A549 (cell line): ENCODE results near the gene DET1.

Experiments used
- EP300 ChIP-seq, 2 experiments: fragments of >200 bp; sonication (Bioruptor Twin); formaldehyde crosslinking; IDR thresholded peaks; 2 replicates in 1 of 2; 3 replicates in 1 of 2; pipeline ENCODE4 v1.6.1; 2016 to 2017
- MYC ChIP-seq: IDR thresholded peaks from 2 replicates; pipeline ENCODE4 v1.6.1; 2012; ENCODE audit warnings: mild to moderate bottlenecking, inconsistent platforms, low read length, improper control_type of control experiment, borderline replicate concordance
- POLR2A ChIP-seq: IDR thresholded peaks from 2 replicates; pipeline ENCODE4 v1.6.1; 2012; ENCODE audit warnings: mild to moderate bottlenecking, low read length
- RAD21 ChIP-seq, 2 experiments: fragments of >200 bp in 1 of 2; sonication (Bioruptor Twin) in 1 of 2; formaldehyde crosslinking in 1 of 2; IDR thresholded peaks in 1 of 2; conservative IDR thresholded peaks in 1 of 2; 2 replicates in 1 of 2; 3 replicates in 1 of 2; pipeline ENCODE4 v1.6.1; 2012 to 2018; ENCODE audit warnings: inconsistent platforms in 1 of 2
- RARB ChIP-seq: fragments of 250-450 bp; sonication (Bioruptor Pico); IDR thresholded peaks from 2 replicates; pipeline ENCODE4 v1.8.0; 2021; ENCODE audit warnings: mild to moderate bottlenecking, moderate library complexity
- SMC3 ChIP-seq: fragments of >200 bp; sonication (Bioruptor Twin); formaldehyde crosslinking; IDR thresholded peaks from 3 replicates; pipeline ENCODE4 v1.6.1; 2018; ENCODE audit warnings: inconsistent platforms
- TF ChIP-seq, protein P1 (sequence below): fragments of >200 bp; sonication (Bioruptor Twin); formaldehyde crosslinking; IDR thresholded peaks from 3 replicates; pipeline ENCODE4 v1.5.1; 2016
- TF ChIP-seq, protein P2 (sequence below): IDR thresholded peaks from 2 replicates; pipeline ENCODE4 v1.6.1; 2012; ENCODE audit warnings: low read depth, borderline replicate concordance

DNA sequence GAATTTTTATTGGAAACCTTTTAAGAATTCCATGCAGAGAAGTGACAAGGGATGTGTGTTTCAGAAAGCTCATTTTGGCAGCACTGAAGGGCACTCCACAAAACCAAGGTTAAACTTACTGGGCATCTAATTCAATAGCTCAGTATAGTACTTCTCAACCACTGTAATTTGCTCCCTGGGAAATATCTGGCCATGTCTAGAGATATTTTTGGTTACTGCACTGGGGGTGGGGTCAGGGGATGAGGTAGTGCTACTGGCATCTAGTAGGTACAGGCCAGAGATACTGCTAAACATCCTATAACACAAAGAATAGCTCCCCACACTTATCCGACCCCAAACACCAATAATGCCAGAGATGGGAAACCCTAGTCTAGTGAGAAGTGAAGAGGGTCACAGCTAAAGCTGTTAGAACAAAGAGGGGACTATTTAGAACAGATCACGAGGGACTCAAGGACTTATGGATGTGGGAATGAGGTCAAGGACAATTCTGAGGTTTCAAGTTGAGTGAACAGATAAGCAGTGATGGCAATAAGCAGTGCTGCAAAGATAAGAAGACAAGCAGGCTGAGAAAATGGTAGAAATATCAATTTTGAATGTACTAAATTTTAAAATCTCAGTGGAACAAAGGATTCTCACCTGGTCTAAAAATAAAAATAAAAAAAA lies 82.5 kb downstream of the DET1 start:
- TF ChIP-seq, protein P1, sequence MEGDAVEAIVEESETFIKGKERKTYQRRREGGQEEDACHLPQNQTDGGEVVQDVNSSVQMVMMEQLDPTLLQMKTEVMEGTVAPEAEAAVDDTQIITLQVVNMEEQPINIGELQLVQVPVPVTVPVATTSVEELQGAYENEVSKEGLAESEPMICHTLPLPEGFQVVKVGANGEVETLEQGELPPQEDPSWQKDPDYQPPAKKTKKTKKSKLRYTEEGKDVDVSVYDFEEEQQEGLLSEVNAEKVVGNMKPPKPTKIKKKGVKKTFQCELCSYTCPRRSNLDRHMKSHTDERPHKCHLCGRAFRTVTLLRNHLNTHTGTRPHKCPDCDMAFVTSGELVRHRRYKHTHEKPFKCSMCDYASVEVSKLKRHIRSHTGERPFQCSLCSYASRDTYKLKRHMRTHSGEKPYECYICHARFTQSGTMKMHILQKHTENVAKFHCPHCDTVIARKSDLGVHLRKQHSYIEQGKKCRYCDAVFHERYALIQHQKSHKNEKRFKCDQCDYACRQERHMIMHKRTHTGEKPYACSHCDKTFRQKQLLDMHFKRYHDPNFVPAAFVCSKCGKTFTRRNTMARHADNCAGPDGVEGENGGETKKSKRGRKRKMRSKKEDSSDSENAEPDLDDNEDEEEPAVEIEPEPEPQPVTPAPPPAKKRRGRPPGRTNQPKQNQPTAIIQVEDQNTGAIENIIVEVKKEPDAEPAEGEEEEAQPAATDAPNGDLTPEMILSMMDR, result no peak
- no peak for TF ChIP-seq EP300 (IDR thresholded peaks at IDR 0.05)
- TF ChIP-seq RAD21 (conservative IDR thresholded peaks at IDR 0.05 in 1 of 2, IDR thresholded peaks at IDR 0.05 in 1 of 2), result no peak
- no peak for TF ChIP-seq MYC
- TF ChIP-seq SMC3, result no peak
- TF ChIP-seq, protein P2, sequence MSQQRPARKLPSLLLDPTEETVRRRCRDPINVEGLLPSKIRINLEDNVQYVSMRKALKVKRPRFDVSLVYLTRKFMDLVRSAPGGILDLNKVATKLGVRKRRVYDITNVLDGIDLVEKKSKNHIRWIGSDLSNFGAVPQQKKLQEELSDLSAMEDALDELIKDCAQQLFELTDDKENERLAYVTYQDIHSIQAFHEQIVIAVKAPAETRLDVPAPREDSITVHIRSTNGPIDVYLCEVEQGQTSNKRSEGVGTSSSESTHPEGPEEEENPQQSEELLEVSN, result no peak
- TF ChIP-seq RARB (CRISPR knock-in tag), result no peak
- TF ChIP-seq POLR2A, result no peak
